HFFc6 (cell line): ENCODE measurements around the gene ABHD16A. TPM values are rescaled to one million over a fixed set of nuclear protein-coding genes. Genes with fewer than 3 reads are reported as not detected.

Experiments used
- DNase-seq: peaks from one replicate; pipeline ENCODE4 v3.0.0-alpha.2; 2018
- H3K27ac Mint-ChIP-seq: 2 replicates; pipeline ENCODE4 v1.8.0; 2020; ENCODE audit warnings: mild to moderate bottlenecking, mixed read lengths
- H3K27me3 Mint-ChIP-seq: 2 replicates; pipeline ENCODE4 v1.8.0; 2021; ENCODE audit warnings: mild to moderate bottlenecking, moderate library complexity, mixed read lengths; ENCODE audit not compliant: insufficient read depth
- H3K36me3 Mint-ChIP-seq: 2 replicates; pipeline ENCODE4 v1.8.0; 2021; ENCODE audit warnings: low read depth, mixed read lengths
- H3K4me1 Mint-ChIP-seq: 2 replicates; pipeline ENCODE4 v1.8.0; 2020; ENCODE audit warnings: low read depth, mixed read lengths
- H3K4me3 Mint-ChIP-seq: 2 replicates; pipeline ENCODE4 v1.8.0; 2020; ENCODE audit warnings: mild to moderate bottlenecking, moderate library complexity, mixed read lengths
- H3K9me3 Mint-ChIP-seq: 2 replicates; pipeline ENCODE4 v1.8.0; 2020; ENCODE audit warnings: mild to moderate bottlenecking, mixed read lengths
- CTCF ChIP-seq: fragments of 200-600 bp; sonication (generic); IDR thresholded peaks from 2 replicates; pipeline ENCODE4 v1.5.0; 2021; ENCODE audit warnings: antibody characterized with exemption, mild to moderate bottlenecking
- total RNA-seq, 6 experiments: library from RNA; stranded (reverse); fragmentation: NEBNext Ultra II Directional; extraction: Animal tissue kit (Norgen Biotek cat#: 25700); gene quantifications; 2 replicates in 1 of 6; 3 replicates in 5 of 6; pipeline ENCODE4 v1.2.3, GENCODE V29; 2021

The ABHD16A gene
- total RNA-seq, 6 experiments from 2014 or later, result 27.4 to 39.6 (median 32.0) TPM

GRCh38 chr6:31729979-31730630 lies 27.0 kb upstream of the ABHD16A start:
- peak; percentile 10; the same call in 1 of the 2 replicates for TF ChIP-seq CTCF
- Mint-ChIP-seq H3K4me3 (peak overlapping the region; percentile 93), H3K9me3 (no peaks in the 10 kb centered on the region), H3K4me1 (peaks cover 51% of the 10 kb centered on the region), H3K27me3 (peaks cover 4% of the 10 kb centered on the region), H3K27ac (peak overlapping the region; percentile 94), H3K36me3 (peaks cover 45% of the 10 kb centered on the region)
- DNase-seq, result peak; percentile 80

- Mint-ChIP-seq H3K27ac (peak overlapping the region; percentile 94), H3K4me3 (peak overlapping the region; percentile 93), H3K27me3 (peaks cover 4% of the 10 kb centered on the region), H3K9me3 (no peaks in the 10 kb centered on the region), H3K36me3 (peaks cover 40% of the 10 kb centered on the region), H3K4me1 (peaks cover 51% of the 10 kb centered on the region)
- peak; percentile 75; the same call in 1 of the 2 replicates for TF ChIP-seq CTCF
- DNase-seq, result peak; percentile 85
These were observed 26.4 kb upstream of the ABHD16A start for GRCh38 chr6:31729515-31729978.

GRCh38 chr6:31728767-31729514 lies 25.8 kb upstream of the ABHD16A start, which contains the start of gene DDAH2:
TSS of gene DDAH2 (minus strand) at chr6:31729299. CDS start at chr6:31729161, 138 bp downstream.
- Mint-ChIP-seq H3K4me1 (peaks cover 46% of the 10 kb centered on the region), H3K9me3 (no peaks in the 10 kb centered on the region), H3K27me3 (peaks cover 4% of the 10 kb centered on the region), H3K36me3 (peaks cover 34% of the 10 kb centered on the region), H3K27ac (peak within 1 kb of the TSS; percentile 94), H3K4me3 (peak within 1 kb of the TSS; percentile 93)
- DNase-seq, result no peak
- no peak; the same call in 1 of the 2 replicates for TF ChIP-seq CTCF

GRCh38 chr6:31727717-31728671 lies 24.9 kb upstream of the ABHD16A start:
- Mint-ChIP-seq H3K36me3 (peaks cover 24% of the 10 kb centered on the region), H3K9me3 (no peaks in the 10 kb centered on the region), H3K27me3 (peaks cover 6% of the 10 kb centered on the region), H3K27ac (no peak overlapping the region), H3K4me1 (peaks cover 36% of the 10 kb centered on the region), H3K4me3 (peak overlapping the region; percentile 93)
- no peak for DNase-seq
- TF ChIP-seq CTCF, result no peak
